ENCODE measurements around the gene C17orf78.
"Not testable (repeated sequence)": the region's sequence is repeated elsewhere in the genome, so short reads cannot be mapped to it uniquely, and the experiment has no call there.

C17orf78 gene

DNA sequence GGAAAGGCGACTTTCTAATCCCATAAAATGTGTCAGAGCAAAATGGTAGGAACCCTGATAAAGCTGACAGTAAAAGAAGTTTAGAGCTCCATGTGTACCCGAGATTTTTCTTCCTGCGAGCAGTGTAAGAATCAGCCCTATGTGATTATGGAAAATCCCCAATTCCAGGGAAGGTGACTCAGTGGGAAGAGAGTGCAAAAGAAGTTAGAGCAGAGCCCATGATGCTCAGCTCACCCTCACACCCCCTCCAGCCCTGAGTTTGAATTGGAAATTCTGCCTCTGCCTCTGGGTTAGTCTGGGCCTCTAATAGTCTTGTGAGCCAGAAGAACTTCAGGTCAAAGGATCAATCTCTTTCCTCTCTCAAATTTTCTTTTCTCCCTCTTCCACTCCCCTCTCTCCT lies 12.5 kb downstream of the C17orf78 start:
- no peak for DNase-seq

DNA sequence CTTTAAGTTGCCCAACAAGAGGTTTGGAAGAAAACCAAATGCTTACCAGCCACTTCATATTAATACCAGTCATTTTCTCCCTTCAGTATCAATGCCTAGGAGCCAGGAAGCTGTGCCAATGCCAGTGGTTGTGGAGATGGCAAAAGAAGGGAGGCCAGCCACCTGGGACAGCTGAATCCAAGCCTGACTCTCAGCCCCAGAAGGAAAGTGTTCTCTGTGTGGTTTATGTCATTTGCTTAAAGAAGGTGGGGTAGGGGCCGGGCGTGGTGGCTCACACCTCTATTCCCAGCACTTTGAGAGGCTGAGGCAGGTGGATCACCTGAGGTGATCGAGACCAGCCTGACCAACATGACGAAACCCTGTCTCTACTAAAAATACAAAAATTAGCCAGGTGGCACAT lies 13.4 kb downstream of the C17orf78 start:
- no peak for DNase-seq

- DNase-seq = no peak
Measured at GRCh38 chr17:37391146-37391545, 15.4 kb downstream of the C17orf78 start.

- DNase-seq = no peak
Measured at GRCh38 chr17:37392024-37392590, 16.3 kb downstream of the C17orf78 start.

GRCh38 chr17:37393352-37393751 lies 17.6 kb downstream of the C17orf78 start:
- DNase-seq = no peak

GRCh38 chr17:37399265-37399803 lies 23.5 kb downstream of the C17orf78 start:
- no peak for DNase-seq

GRCh38 chr17:37400505-37400904 lies 24.7 kb downstream of the C17orf78 start:
- no peak for DNase-seq

GRCh38 chr17:37405522-37405921 lies 29.7 kb downstream of the C17orf78 start:
- not testable (repeated sequence) for DNase-seq

GRCh38 chr17:37405955-37406634 lies 30.3 kb downstream of the C17orf78 start:
- DNase-seq = no peak

DNA sequence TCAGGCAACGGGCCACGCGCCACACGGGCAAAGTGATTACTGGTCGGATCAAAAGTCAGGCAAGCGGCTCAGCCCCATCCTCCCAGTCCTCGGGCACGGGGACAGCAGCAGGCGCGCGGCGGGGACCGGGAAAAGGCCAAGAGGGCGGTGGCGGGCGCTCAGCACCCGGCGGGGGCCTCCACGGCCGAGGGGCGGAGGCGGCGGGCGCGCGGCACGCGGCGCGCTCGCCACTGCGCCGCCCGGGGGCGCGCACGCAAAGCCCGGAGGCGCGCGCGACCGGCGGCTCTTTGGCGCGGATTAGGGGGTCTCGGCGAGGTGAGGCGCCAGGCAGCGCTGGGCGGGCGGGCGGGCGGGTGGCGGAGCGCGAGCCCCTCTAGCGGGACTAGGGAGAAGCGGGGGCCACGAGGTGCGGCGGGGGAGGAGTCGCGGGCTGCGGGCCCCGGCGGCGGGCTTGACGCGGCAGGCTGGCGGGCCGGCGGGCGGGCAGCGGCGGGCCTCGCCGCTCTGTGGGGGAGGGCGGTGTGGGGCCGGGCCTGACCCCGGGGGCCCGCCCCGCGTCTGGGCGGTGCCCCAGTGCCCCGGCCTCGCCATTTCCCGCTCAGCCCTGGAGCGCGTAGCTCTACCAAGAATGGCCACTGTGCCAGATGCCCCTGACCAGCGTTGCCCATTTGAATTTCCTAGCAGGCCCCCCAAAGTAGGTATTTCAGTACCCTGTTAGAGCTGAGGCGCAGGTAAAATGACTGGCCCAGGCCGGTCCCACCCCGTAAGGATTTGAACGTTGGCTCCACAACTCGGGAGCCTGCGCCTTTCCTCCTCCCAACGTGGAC lies 31.1 kb downstream of the C17orf78 start, which contains the start of the genes ACACA and TADA2A:
ACACA (minus strand) TSS at position 202 of the 827 bp plus-strand sequence. CDS start 537 bp downstream, outside the sequence.
TADA2A (plus strand) TSS at position 252 of the 827 bp plus-strand sequence. CDS start 4,480 bp downstream, outside the sequence.
- peak; percentile 86 to 89 for DNase-seq

GRCh38 chr17:37408145-37408479 lies 32.3 kb downstream of the C17orf78 start:
- DNase-seq = not testable (repeated sequence)

DNA sequence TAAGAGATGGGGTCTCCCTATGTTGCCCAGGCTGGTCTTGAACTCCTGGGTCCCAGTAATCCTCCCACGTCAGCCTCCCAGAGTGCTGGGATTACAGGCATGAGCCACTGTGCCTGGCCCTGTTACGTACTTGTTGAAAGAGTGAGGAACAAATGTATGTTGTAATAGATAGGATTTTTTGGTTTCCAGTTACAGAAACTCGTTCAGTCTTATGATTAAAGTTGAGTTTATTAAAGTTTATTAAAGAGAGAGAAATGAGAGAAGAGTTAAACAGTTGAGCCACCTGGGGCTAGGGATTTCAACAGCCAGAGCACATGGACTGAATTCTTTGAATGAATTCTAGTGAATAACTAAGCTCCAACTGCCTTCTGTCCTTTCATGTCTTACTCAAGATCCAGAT lies 34.6 kb downstream of the C17orf78 start:
- DNase-seq = no peak

DNA sequence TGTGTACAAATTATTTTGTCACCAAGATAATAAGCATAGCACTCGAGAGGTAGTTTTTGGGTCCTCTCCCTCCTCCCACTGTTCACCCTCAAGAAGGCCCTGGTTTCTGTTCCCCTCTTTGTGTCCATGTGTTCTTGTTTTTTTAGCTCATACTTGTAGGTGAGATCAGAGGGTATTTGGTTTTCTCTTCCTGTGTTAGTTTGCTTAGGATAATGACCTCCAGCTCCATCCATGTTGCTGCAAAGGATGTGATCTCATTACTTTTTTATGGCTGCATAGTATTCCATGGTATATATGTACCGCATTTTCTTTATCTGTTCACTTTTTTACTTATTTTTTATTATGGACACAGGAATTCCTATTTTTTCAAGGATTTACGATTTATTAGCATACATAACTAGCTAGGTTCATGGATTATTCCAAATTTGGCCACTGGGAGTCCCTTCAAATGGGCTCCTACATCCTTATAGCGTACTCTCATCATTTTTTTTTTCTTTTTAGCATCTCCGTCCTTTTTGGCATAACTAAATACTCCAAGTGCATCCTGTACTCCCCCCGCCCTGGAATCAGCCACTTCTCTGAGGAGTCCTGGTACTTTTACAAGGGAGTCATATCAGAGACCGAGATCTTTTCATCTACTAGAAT lies 38.2 kb downstream of the C17orf78 start:
- no peak for DNase-seq

DNA sequence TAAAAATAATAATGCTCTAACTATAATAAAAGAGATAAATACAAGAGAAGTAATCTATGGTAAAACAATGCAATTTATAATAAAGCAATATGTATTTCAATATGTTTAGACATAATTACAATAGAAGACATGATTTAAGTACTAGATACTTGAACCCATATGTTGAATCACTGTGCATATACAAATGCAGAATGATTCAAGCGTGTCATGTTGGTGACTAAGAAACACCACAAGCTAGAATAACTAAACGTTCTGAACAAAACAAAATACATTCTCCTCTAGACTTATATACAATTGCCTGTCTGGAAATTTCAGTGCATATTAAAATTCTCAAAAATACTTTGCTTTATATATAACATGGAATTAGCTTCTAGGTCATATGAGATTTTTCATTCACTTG lies 42.1 kb downstream of the C17orf78 start:
- DNase-seq = no peak

- DNase-seq = no peak
Measured at GRCh38 chr17:37422971-37423625, 47.3 kb downstream of the C17orf78 start.

DNA sequence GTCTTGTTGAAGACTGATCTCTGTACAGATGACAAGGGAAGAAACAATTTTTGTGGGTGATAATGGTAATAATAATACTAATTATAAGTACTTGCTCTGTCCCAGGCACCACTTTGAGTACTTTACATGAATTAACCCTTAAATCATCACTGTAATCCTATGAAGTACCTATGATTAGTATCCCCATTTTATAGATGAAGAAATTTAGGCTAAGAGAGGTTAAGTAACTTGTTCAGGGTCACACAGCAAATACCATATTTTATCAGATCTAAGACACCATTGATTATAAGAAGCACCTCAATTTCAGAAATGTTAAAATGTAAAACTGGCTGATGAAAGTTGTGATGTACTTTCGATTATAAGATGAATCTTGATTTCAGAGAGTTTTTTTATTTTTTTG lies 49.5 kb downstream of the C17orf78 start:
- DNase-seq = no peak

- DNase-seq = no peak
Measured at GRCh38 chr17:37429039-37429438, 53.3 kb downstream of the C17orf78 start.

DNA sequence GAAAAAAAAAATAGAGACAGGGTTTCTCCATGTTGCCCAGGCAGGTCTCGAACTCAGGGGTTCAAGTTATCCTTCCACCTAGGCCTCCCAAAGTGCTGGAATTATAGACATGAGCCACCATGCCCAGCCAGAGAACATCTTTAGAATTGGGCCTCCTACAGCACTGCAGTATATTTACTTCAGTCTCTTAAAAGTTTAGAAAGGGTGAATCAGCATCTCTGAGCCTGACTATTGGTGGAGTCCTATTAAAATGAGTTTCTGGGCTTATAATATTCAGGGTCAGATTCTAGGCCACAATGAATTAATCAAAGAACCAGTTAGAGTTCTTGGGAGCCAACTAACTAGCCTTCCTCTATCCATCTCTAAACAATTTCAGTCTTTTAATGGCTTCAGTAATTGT lies 53.7 kb downstream of the C17orf78 start:
- no peak for DNase-seq

- no peak for DNase-seq
Measured at GRCh38 chr17:37430051-37430627, 54.4 kb downstream of the C17orf78 start.

GRCh38 chr17:37432671-37433070 lies 56.9 kb downstream of the C17orf78 start:
- no peak for DNase-seq

- DNase-seq = no peak
Measured at GRCh38 chr17:37438141-37438540, 62.4 kb downstream of the C17orf78 start.

- no peak for DNase-seq
Measured at GRCh38 chr17:37440424-37440823, 64.6 kb downstream of the C17orf78 start.

All from activated T-cell treated with anti-CD3 and anti-CD28 coated beads, Interleukin-2, amount 50 U/mL, for 48 hours (primary cell).